HepG2 (cell line): ENCODE data around the gene TMEM107. TPM values are rescaled to one million over a fixed set of nuclear protein-coding genes. Genes with fewer than 3 reads are reported as not detected.

ENCODE experiments used
- CCAR2 ChIP-seq: fragments of 200-400 bp; formaldehyde crosslinking; optimal IDR thresholded peaks from 2 replicates; pipeline ENCODE3; 2018; ENCODE audit warnings: low read depth, mild to moderate bottlenecking, low read length, moderate library complexity
- EP300 ChIP-seq, 3 experiments: sonication (generic) in 1 of 3; formaldehyde crosslinking in 1 of 3; IDR thresholded peaks; 2 replicates each; pipeline versions ENCODE4 v1.5.1 to v1.6.1; 2011 to 2020; ENCODE audit warnings: low read depth in 2 of 3, low read length in 2 of 3, borderline replicate concordance in 1 of 3, improper control_type of control experiment in 1 of 3, mild to moderate bottlenecking in 1 of 3, missing genetic modification reagents in 1 of 3, moderate library complexity in 1 of 3
- FOXO1 ChIP-seq: sonication (generic); formaldehyde crosslinking; IDR thresholded peaks from 2 replicates; pipeline ENCODE4 v1.4.0; 2020; ENCODE audit warnings: missing genetic modification reagents
- HDAC1 ChIP-seq: sonication (generic); formaldehyde crosslinking; IDR thresholded peaks from 2 replicates; pipeline ENCODE4 v1.5.1; 2020; ENCODE audit warnings: mild to moderate bottlenecking, missing genetic modification reagents
- MZF1 ChIP-seq: sonication (generic); formaldehyde crosslinking; IDR thresholded peaks from 2 replicates; pipeline ENCODE4 v1.8.1; 2023; ENCODE audit warnings: mild to moderate bottlenecking, missing genetic modification reagents, borderline replicate concordance
- PHF8 ChIP-seq: sonication (generic); formaldehyde crosslinking; IDR thresholded peaks from 2 replicates; pipeline ENCODE4 v1.5.0; 2020; ENCODE audit warnings: missing genetic modification reagents
- POLR2AphosphoS2 ChIP-seq: IDR thresholded peaks from 2 replicates; pipeline ENCODE4 v1.6.1; 2011; ENCODE audit warnings: low read depth, low read length, improper control_type of control experiment
- RAD21 ChIP-seq: fragments of 450-650 bp; formaldehyde crosslinking; IDR thresholded peaks from 2 replicates; pipeline ENCODE4 v1.5.0; 2020; ENCODE audit warnings: mild to moderate bottlenecking
- SNAPC2 ChIP-seq: sonication (generic); formaldehyde crosslinking; IDR thresholded peaks from 2 replicates; pipeline ENCODE4 v1.8.1; 2022; ENCODE audit warnings: mild to moderate bottlenecking, missing genetic modification reagents
- YY1 ChIP-seq: IDR thresholded peaks from 2 replicates; pipeline ENCODE4 v1.6.1; 2011; ENCODE audit warnings: low read length, low read depth, moderate library complexity, mild to moderate bottlenecking; ENCODE audit not compliant: insufficient read depth, insufficient replicate concordance
- ZBTB10 ChIP-seq: sonication (generic); formaldehyde crosslinking; IDR thresholded peaks from 2 replicates; pipeline ENCODE4 v1.4.0; 2020; ENCODE audit warnings: missing genetic modification reagents, borderline replicate concordance
- ZBTB49 ChIP-seq: sonication (generic); formaldehyde crosslinking; IDR thresholded peaks from 2 replicates; pipeline ENCODE4 v1.4.0; 2020; ENCODE audit warnings: missing genetic modification reagents, borderline replicate concordance
- ZNF446 ChIP-seq: sonication (generic); formaldehyde crosslinking; IDR thresholded peaks from 2 replicates; pipeline ENCODE4 v1.5.0; 2020; ENCODE audit warnings: mild to moderate bottlenecking, missing genetic modification reagents
- ZNF616 ChIP-seq: sonication (generic); formaldehyde crosslinking; IDR thresholded peaks from 2 replicates; pipeline ENCODE4 v1.5.0; 2020; ENCODE audit warnings: low read depth, mild to moderate bottlenecking, missing genetic modification reagents
- ZNF75D ChIP-seq: sonication (generic); formaldehyde crosslinking; IDR thresholded peaks from 2 replicates; pipeline ENCODE4 v1.8.1; 2023; ENCODE audit warnings: missing genetic modification reagents, mild to moderate bottlenecking, borderline replicate concordance
- ZNF839 ChIP-seq: sonication (generic); formaldehyde crosslinking; IDR thresholded peaks from 2 replicates; pipeline ENCODE4 v1.4.0; 2020; ENCODE audit warnings: missing genetic modification reagents, mild to moderate bottlenecking, borderline replicate concordance
- ZSCAN30 ChIP-seq: sonication (generic); formaldehyde crosslinking; IDR thresholded peaks from 2 replicates; pipeline ENCODE4 v1.5.0; 2020; ENCODE audit warnings: mild to moderate bottlenecking, missing genetic modification reagents
- polyA plus RNA-seq, 8 experiments: library from polyadenylated mRNA; depleted of rRNA in 3 of 8; stranded (reverse) in 7 of 8; unstranded in 1 of 8; fragments of >200 nt; fragmentation: Illumina TruSeq in 4 of 8; extraction: Trizol in 4 of 8; gene quantifications; 2 replicates each; pipeline versions ENCODE4 v1.2.1 to v1.2.3, GENCODE V29; 2011 to 2016; ENCODE audit warnings: low read depth in 4 of 8, missing spikeins in 1 of 8, mixed read lengths in 1 of 8; ENCODE audit not compliant: insufficient read depth in 1 of 8
- total RNA-seq, 5 experiments: library from RNA; depleted of rRNA; stranded (reverse); fragments of >200 nt; fragmentation: Illumina TruSeq; extraction: Trizol; gene quantifications; 2 replicates each; pipeline ENCODE4 v1.2.3, GENCODE V29; 2016; ENCODE audit warnings: low read depth in 1 of 5
- TF ChIP-seq, protein P1 (sequence below): sonication (generic); formaldehyde crosslinking; IDR thresholded peaks from 2 replicates; pipeline ENCODE4 v1.4.0; 2020; ENCODE audit warnings: mild to moderate bottlenecking, missing genetic modification reagents
- TF ChIP-seq, protein P2 (sequence below): sonication (generic); formaldehyde crosslinking; IDR thresholded peaks from 2 replicates; pipeline ENCODE4 v1.4.0; 2020; ENCODE audit warnings: missing genetic modification reagents

Gene TMEM107
- total and polyA plus RNA-seq, 2 of the 13 experiments (the other 11 are each of a cell fraction or from before 2014, with no cell fraction given): 7.2 to 15.3 TPM

- TF ChIP-seq EP300 (IDR thresholded peaks at IDR 0.05; ENCODE audit: low read depth in 2 of 2, low read length in 2 of 2) (no peak), EP300 (CRISPR knock-in tag; IDR thresholded peaks at IDR 0.05; ENCODE audit: borderline replicate concordance) (no peak), FOXO1 (CRISPR knock-in tag) (no peak), CCAR2 (no peak), YY1 (no peak), SNAPC2 (CRISPR knock-in tag) (no peak), ZNF616 (CRISPR knock-in tag) (no peak), ZBTB10 (CRISPR knock-in tag) (no peak), PHF8 (CRISPR knock-in tag) (peak; percentile 83), ZNF446 (CRISPR knock-in tag) (no peak), MZF1 (CRISPR knock-in tag) (no peak), ZSCAN30 (CRISPR knock-in tag) (no peak), HDAC1 (no peak), RAD21 (CRISPR knock-in tag) (0 out of 2 replicates have a peak, but pooled peaks have one; percentile 27), POLR2AphosphoS2 (no peak), ZNF839 (CRISPR knock-in tag) (no peak), ZBTB49 (CRISPR knock-in tag) (no peak), ZNF75D (CRISPR knock-in tag) (no peak)
- TF ChIP-seq, protein P1, sequence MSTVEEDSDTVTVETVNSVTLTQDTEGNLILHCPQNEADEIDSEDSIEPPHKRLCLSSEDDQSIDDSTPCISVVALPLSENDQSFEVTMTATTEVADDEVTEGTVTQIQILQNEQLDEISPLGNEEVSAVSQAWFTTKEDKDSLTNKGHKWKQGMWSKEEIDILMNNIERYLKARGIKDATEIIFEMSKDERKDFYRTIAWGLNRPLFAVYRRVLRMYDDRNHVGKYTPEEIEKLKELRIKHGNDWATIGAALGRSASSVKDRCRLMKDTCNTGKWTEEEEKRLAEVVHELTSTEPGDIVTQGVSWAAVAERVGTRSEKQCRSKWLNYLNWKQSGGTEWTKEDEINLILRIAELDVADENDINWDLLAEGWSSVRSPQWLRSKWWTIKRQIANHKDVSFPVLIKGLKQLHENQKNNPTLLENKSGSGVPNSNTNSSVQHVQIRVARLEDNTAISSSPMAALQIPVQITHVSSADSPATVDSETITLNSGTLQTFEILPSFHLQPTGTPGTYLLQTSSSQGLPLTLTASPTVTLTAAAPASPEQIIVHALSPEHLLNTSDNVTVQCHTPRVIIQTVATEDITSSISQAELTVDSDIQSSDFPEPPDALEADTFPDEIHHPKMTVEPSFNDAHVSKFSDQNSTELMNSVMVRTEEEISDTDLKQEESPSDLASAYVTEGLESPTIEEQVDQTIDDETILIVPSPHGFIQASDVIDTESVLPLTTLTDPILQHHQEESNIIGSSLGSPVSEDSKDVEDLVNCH (CRISPR knock-in tag): no peak
- TF ChIP-seq, protein P2, sequence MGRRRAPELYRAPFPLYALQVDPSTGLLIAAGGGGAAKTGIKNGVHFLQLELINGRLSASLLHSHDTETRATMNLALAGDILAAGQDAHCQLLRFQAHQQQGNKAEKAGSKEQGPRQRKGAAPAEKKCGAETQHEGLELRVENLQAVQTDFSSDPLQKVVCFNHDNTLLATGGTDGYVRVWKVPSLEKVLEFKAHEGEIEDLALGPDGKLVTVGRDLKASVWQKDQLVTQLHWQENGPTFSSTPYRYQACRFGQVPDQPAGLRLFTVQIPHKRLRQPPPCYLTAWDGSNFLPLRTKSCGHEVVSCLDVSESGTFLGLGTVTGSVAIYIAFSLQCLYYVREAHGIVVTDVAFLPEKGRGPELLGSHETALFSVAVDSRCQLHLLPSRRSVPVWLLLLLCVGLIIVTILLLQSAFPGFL (CRISPR knock-in tag): no peak
Observed at GRCh38 chr17:8176197-8176940, at the start of gene TMEM107 (continued).
